SIG-M5 treated with dmso at 0.1 percent for 504 hours (cell line): Measurements from ENCODE around the gene MYO16.

Source experiments
- DNase-seq: peaks from one replicate; lab custom pipeline; 2025; ENCODE audit not compliant: unreplicated experiment; lab: John Stamatoyannopoulos, UW

MYO16 gene

GRCh38 chr13:108789476-108789875 is 160.1 kb downstream of the MYO16 start:
- no peak for DNase-seq

GRCh38 chr13:108795841-108796240 is 166.4 kb downstream of the MYO16 start:
- DNase-seq: no peak

GRCh38 chr13:108797354-108797753 is 167.9 kb downstream of the MYO16 start:
- no peak for DNase-seq

GRCh38 chr13:108807841-108808240 is 178.4 kb downstream of the MYO16 start:
- DNase-seq: no peak

DNA sequence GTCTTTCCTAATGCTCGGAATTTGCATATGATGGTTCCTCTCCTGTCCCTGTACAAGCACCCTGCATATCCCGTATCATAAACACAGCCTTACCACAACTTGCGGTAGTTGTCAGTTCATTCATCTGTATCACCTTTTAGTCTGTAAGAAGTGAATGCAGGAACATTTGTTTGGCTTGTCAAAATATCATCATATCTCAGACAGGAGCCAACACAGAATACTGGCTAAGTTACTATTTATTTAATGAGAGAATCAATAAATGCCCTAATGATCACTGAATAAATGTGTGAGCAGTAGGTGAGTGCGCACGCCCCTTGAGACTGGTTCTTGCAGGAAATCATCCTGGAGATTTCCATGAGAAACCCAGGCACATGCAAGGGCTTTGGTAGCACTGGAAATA is 182.8 kb downstream of the MYO16 start:
- DNase-seq: no peak

DNA sequence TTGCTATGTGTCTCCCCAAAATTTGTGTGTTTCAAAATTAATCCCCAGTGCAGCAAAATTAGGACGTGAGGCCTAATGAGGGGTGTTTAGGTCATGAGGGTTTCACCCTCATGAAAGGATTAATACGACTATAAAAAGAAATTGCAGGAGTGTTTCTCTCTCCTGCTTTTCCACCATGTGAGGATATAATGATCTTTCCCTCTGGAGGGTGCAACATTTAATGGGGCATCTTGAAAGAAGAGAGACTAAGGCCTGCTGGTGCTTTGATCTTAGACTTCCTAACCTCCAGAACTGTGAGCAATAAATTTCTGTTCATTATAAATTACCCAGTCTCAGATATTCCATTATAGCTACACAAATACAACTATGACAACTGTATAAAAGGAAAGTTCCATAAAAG is 183.2 kb downstream of the MYO16 start:
- no peak for DNase-seq

GRCh38 chr13:108813587-108814170 is 184.3 kb downstream of the MYO16 start:
- no peak for DNase-seq

GRCh38 chr13:108816375-108816774 is 187.0 kb downstream of the MYO16 start:
- no peak for DNase-seq

DNA sequence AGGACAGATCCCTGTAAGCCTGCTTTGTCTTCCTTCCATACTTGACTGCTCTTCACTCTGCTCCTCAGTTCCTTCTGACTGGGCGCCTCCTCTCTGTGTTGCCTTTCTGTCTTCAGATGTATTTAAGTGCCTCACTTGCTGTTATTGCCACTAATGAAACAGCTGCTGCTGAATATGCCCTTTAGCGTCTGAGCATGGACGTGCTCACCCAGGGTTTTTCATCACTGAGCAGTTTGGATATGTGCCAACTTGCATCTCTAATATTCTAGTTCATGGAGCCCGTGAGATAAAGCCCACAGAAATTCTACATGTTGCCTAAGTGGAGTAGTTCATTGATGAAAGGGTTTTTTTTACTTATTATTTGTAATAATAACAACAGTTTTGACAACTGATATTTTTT is 198.2 kb downstream of the MYO16 start:
- no peak for DNase-seq

DNA sequence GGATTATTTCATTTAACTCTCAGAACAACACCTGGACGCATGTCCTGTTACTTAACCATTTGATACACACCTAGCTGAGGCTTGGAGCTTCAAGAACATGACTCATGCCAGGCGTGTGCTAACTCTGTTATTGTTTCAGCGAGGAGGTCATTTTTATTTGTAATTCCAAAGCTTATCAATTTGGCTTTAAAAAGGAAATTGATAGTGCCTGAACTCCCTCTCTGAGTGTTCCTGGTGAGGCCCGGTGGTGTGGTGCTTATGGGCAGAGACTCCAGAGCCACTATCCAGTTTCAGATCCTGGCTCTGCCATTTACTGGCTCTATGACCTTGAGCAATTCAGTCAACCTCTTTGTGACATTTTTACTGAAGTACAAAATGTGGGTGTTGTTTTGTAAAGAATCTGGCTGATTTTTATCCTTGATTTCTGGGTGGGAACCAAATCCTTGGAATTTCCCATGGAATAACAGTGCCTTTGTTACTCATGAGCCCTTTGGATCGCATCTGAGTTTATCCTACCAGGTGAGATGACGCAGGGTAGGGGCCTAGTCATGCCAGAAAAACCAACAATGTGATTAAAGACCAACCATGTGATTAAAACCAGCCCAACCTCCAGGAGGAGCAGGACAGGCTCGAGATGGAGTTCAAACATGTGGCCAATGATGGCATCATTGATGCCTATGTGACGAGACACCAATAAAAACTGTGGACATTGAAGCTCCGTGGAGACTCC is 198.8 kb downstream of the MYO16 start:
- DNase-seq: no peak

DNA sequence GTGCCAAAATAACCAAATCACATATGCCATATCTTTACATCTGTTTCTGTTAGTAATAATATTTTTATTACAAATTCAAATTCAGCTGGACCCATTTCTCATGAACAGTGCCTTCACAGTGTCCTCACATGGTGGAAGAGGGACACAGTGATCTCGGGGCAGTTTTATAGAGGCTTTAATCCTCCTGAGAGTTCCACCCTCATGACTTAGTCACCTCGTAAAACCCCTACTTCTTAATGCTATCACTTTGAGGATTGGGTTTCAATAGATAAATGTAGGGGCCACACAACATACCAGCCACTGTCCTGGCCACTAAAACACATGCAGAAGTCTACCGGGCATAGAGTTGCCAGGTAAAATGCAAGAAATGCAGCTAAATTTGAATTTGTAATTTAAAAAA is 201.5 kb downstream of the MYO16 start:
- no peak for DNase-seq

GRCh38 chr13:108833531-108833930 is 204.1 kb downstream of the MYO16 start:
- DNase-seq: no peak

DNA sequence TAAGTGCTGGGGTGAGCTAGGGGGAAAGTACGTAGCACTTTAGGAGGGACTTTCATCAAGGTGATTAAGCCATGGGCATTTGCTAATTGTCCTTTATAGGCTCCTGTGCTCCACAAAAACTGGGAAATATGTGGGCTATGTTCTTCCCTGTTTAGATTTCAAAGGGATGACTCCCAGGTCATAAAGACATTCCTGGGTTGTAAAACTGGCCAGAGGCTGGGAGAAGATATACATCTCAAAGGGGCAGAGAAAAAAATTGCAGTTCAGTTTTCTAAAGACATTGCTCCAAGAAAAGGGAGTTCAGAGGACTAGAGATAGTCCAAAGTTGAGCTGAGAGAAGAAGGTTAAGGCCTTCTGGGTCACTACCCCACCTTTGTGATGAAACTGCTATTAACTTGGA is 204.8 kb downstream of the MYO16 start:
- DNase-seq: no peak

DNA sequence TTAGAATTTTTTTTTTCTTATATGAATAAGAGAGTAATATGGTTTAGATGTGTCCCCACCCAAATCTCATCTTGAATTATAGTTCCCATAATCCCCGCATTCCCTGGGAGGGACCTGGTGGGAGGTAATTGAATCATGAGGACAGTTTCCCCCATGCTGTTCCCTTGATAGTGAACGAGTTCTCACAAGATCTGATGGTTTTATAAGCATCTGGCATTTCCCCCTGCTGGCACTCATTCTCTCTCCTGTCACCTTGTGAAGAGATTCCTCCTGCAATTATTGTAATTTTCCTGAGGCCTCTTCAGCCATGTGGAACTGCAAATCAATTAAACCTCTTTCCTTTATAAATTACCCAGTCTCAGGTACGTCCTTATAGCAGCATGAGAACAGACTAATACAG is 205.7 kb downstream of the MYO16 start:
- no peak for DNase-seq

DNA sequence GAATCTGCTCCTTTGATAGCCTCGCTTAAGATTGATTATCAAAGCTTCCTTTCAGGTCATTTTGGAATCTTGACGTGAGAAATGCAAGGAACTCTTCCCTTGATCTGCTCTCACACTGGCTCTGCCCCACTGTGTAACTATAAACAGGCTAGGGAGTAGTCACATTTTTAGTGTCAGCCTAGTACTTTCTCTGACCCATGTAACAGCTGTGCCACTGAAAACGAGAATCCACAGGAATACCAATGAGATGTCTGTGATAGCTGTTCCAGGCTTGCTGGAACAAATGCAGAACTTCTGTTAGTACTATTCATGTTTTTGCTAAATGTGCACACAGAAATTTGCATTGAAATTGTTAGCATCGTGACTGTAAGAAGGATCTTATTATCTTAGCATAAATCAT is 221.3 kb downstream of the MYO16 start:
- no peak for DNase-seq

GRCh38 chr13:108851660-108852059 is 222.2 kb downstream of the MYO16 start:
- DNase-seq: no peak

DNA sequence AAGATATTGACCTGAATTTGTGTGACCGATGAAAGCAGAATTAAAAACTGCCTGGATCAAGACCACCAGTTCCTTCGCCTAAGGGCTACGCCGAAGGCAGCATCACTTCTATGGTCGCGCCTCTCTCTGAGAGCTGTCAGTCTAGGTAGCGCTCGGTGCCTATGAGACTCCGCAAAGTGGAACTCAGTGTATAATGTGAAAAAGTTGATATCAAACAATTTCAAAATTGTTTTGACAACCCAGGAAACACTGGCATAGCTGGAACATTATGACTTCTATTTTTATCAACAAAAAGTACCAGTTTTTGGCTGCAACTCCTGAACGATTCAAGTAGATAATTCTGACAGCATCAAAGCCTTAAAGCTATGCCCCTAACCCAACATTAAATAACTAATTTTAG is 223.6 kb downstream of the MYO16 start:
- no peak for DNase-seq

DNA sequence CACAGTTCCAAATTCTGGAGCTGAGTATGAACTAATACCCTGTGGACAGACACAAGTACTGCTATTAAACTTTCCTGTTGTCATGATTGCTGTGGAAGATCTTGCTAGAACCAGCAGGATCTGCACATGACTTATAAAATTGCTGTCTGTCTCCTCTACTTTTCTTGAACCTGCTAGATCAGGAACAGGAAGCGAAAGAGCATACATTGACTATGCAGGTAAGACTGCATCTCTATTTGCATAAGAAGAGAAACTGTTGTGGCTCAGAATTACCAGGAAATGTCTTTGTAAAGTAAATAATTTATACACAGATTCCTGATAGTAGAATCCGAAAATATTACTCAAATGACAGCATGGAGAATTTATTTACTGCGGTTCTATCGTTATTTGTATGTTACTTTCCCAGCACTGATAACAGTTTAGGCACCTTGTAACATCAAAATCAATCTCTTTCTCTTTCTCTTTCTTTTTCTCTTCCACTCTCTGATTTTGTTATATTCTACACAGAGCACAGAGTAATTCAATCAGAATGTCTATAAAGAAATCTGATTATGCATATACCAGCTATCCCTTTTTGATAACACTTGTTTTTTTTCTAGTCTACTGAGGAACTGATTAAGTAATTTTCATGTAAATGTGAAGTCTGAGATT is 226.5 kb downstream of the MYO16 start:
- DNase-seq: no peak

DNA sequence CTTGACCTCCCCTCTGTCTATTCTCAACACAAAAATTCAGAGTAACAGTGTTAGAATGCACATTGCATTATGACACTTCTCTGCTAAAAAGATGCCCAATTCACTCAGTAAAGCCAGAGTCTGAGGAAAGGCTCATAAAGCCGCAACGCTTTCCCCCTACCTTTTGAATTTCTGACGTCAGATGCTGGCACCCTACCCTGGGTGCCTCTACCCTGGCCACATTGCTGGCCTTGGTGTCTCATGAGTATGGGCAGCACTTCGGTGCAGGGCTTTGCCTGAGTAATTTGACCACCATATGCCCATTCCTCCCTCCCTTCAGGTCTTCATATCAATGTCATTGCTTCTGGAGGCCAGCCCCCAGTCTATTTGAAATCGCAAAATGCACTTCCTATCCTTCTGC is 229.3 kb downstream of the MYO16 start:
- no peak for DNase-seq

DNA sequence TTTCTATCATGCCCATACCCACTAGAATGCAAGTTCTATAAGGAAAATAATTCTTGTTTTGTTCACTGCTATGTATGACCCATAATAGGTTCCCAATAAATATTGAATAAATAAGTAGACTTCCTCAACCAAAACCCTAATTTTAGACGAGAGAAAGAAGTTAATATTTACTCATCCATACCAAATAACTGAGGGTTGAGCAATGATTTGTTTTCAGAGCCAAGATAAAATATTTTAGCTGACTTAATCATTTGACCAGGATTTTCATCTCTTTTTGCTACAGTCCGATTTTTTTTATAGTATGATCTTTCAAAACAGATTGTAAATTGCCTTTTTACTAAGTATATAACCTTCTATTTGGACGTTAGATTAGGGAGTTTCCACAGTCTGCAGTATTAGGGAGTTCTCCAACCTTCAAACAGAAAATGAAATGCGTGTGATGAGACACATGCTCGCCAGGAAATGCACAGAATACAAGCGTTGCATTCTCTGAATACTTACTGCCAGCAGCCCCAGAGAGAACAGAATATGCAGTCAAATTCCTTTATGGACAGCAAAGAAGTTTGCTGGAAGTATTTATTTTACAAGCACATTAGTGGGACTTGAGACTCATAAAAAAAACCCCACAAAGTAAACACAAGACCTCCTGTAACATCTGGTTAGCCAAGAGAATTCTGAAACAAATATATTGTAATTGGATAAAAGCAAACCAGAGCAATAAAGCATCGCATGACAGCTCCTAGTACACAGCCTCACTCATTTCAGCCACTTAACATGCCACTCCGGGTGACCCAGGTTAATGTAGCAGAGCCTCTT is 230.0 kb downstream of the MYO16 start:
- no peak for DNase-seq

- DNase-seq: no peak
These were observed 231.0 kb downstream of the MYO16 start for GRCh38 chr13:108860418-108860817.

- no peak for DNase-seq
These were observed 247.9 kb downstream of the MYO16 start for GRCh38 chr13:108877300-108877699.
